Ishikawa (cell line): ENCODE data around the gene SLIT3.

Experiments used
- CEBPB ChIP-seq: IDR thresholded peaks from 2 replicates; pipeline ENCODE4 v1.6.1; 2012
- CREB1 ChIP-seq: IDR thresholded peaks from 2 replicates; pipeline ENCODE4 v1.6.1; 2012; ENCODE audit warnings: low read depth
- EGR1 ChIP-seq: IDR thresholded peaks from 2 replicates; pipeline ENCODE4 v1.6.1; 2012
- EP300 ChIP-seq: IDR thresholded peaks from 2 replicates; pipeline ENCODE4 v1.6.1; 2012; ENCODE audit warnings: borderline replicate concordance
- FOXM1 ChIP-seq: IDR thresholded peaks from 2 replicates; pipeline ENCODE4 v1.6.1; 2012; ENCODE audit warnings: low read depth, borderline replicate concordance
- NFIC ChIP-seq: IDR thresholded peaks from 2 replicates; pipeline ENCODE4 v1.6.1; 2012
- RAD21 ChIP-seq: IDR thresholded peaks from 2 replicates; pipeline ENCODE4 v1.6.1; 2012; ENCODE audit warnings: low read depth
- TAF1 ChIP-seq: IDR thresholded peaks from 2 replicates; pipeline ENCODE4 v1.6.1; 2012; ENCODE audit warnings: low read depth, mild to moderate bottlenecking
- TCF12 ChIP-seq: IDR thresholded peaks from 2 replicates; pipeline ENCODE4 v1.6.1; 2012; ENCODE audit warnings: low read depth
- TEAD4 ChIP-seq: IDR thresholded peaks from 2 replicates; pipeline ENCODE4 v1.6.1; 2012
- YY1 ChIP-seq: IDR thresholded peaks from 2 replicates; pipeline ENCODE4 v1.6.1; 2012; ENCODE audit warnings: low read depth
- ZBTB7A ChIP-seq: IDR thresholded peaks from 2 replicates; pipeline ENCODE4 v1.6.1; 2012; ENCODE audit warnings: low read depth
- TF ChIP-seq, protein P1 (sequence below): IDR thresholded peaks from 2 replicates; pipeline ENCODE4 v1.6.1; 2012
- TF ChIP-seq, protein P2 (sequence below): IDR thresholded peaks from 2 replicates; pipeline ENCODE4 v1.6.1; 2012; ENCODE audit warnings: low read depth, mild to moderate bottlenecking
- TF ChIP-seq, protein P3 (sequence below): IDR thresholded peaks from 2 replicates; pipeline ENCODE4 v1.6.1; 2012

SLIT3 gene

DNA sequence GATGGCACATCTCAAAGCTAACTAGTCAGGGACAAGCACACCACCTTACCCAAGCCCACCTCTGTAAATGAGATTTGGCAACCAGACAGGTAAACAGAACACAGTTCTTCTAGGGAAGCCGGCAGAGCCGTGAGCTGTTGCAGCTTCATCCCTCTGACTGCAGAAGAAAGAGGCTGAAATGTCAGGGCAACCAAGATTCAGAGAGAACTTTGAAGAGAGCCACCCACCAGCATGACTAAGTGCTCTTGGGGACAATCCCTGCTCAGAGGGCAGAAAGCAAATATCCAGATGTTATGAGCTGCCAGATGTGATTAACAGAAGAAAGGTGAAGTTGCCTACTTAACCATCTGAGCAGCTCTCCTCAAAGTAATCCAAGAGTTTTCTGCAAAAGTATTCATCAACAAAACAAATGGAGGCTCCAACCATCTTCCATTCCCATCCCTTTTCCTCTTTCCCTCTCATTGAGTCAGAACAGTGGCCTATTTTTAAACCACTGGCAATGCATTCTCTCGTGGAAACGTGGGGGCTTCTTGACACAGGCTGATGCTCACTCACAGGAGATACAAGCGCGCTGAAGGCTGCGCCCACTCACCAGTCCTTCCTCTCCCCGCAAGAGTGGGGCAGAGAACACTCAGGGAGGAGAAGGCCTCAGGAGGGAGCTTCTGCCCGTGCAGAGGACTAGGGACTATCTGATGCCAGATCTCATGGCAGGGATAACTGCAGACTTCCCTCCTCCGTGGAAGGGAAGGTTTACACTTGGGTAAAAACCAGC is 57.1 kb downstream of the SLIT3 start:
- TF ChIP-seq TAF1, result no peak
- no peak for TF ChIP-seq CREB1

DNA sequence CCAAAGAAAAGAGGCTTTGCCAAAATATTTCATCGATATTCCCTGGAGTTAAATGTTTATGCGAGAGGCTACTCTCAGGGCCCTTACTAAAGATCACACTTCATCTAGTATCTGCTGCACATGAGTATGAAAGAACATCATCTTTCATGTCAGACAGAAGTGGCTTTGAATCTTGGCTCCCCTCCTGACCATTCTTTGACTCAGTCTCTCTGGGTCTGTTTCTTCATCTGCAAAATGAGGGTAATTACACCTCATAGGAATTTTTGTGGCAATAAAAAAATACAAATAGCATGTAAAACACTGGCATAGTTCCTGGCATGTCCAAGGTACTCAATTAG is 58.1 kb downstream of the SLIT3 start:
- no peak for TF ChIP-seq NFIC
- no peak for TF ChIP-seq ZBTB7A

DNA sequence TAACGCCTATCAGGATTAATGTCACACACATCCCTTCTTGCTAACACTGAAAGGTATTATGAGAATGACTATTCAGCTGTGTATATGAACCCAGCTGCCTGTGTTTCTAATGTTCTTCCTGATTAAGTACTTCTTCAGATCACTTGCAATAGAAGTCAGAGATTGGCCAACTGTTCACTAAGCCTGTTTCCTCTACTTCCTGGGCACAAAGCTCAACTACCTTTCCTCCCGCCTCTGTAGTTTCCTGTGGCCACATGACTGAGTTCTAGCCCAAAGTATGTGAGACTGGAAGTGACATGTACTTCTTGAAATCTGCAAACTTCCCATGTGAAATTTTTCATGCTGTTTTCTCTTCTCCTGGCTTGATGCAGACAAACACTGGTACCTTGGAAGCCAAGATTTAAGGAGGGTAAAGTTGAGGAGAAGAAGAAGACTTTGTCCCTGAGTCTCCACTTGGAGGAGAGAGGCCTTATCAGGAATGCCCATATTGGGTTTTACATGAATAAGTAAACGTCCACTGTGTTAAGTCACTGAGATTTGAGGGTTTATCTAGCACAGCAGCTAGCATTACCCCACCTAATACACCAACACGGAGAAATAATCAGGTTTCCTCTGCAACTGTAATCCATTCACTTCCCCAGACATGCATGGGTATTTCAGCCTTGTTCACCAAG is 58.6 kb downstream of the SLIT3 start:
- TF ChIP-seq, protein P1, sequence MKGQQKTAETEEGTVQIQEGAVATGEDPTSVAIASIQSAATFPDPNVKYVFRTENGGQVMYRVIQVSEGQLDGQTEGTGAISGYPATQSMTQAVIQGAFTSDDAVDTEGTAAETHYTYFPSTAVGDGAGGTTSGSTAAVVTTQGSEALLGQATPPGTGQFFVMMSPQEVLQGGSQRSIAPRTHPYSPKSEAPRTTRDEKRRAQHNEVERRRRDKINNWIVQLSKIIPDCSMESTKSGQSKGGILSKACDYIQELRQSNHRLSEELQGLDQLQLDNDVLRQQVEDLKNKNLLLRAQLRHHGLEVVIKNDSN, result no peak
- no peak for TF ChIP-seq ZBTB7A
- no peak for TF ChIP-seq EGR1

DNA sequence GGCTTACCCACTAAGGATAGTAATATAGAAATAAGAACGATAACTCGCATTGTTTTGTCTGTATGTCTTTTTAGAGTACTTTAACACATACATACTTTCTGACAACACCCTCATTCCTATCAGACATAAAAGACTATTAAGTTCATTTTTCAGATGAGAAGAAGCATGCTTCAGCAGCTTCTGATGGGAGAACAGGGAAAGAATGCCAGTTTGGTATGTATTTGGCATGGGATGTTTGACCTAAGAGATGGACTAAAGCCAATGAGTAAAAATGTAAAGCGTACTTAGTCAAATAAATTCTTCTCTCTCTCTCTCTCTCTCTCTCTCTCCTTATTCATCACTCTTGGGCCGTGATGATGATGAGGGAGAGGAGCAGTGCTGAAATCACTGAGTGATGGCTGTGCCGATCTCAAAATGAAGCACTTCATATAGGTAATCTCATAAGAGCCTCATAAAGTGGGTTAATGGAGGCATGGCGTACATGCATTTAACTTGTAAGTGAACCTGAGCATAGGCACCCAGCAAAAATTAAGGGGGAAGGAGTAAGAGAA is 71.5 kb downstream of the SLIT3 start:
- TF ChIP-seq, protein P2, sequence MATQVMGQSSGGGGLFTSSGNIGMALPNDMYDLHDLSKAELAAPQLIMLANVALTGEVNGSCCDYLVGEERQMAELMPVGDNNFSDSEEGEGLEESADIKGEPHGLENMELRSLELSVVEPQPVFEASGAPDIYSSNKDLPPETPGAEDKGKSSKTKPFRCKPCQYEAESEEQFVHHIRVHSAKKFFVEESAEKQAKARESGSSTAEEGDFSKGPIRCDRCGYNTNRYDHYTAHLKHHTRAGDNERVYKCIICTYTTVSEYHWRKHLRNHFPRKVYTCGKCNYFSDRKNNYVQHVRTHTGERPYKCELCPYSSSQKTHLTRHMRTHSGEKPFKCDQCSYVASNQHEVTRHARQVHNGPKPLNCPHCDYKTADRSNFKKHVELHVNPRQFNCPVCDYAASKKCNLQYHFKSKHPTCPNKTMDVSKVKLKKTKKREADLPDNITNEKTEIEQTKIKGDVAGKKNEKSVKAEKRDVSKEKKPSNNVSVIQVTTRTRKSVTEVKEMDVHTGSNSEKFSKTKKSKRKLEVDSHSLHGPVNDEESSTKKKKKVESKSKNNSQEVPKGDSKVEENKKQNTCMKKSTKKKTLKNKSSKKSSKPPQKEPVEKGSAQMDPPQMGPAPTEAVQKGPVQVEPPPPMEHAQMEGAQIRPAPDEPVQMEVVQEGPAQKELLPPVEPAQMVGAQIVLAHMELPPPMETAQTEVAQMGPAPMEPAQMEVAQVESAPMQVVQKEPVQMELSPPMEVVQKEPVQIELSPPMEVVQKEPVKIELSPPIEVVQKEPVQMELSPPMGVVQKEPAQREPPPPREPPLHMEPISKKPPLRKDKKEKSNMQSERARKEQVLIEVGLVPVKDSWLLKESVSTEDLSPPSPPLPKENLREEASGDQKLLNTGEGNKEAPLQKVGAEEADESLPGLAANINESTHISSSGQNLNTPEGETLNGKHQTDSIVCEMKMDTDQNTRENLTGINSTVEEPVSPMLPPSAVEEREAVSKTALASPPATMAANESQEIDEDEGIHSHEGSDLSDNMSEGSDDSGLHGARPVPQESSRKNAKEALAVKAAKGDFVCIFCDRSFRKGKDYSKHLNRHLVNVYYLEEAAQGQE, result no peak
- TF ChIP-seq ZBTB7A (no peak), CREB1 (no peak), EGR1 (no peak), TAF1 (no peak), NFIC (no peak), YY1 (no peak), TCF12 (no peak), FOXM1 (no peak), RAD21 (no peak), TEAD4 (no peak), CEBPB (no peak), EP300 (no peak)
- TF ChIP-seq, protein P1, result no peak
- TF ChIP-seq, protein P3, sequence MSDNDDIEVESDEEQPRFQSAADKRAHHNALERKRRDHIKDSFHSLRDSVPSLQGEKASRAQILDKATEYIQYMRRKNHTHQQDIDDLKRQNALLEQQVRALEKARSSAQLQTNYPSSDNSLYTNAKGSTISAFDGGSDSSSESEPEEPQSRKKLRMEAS, result no peak

DNA sequence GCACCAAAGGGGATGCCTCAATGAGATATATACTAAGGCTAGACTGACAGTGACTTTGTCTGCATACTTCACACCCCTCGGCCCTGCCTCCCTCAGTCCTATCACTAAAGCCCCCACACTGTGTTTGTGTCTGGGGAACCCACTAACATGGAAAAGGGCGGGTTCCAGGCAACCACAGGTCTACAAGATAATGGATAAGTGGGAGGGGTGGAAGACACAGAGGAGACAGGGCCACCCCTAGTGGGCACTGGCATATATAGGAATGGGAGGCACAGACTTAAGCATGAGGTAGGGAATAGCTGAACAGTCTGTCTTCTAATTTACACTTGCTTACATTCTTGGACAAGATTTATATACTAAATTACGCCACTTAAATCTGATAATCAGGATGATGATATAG is 74.0 kb downstream of the SLIT3 start:
- no peak for TF ChIP-seq TCF12
- TF ChIP-seq EP300, result no peak
- TF ChIP-seq RAD21, result peak; percentile 6; the same call in 1 of the 2 replicates
- no peak for TF ChIP-seq NFIC
- TF ChIP-seq FOXM1, result no peak
- TF ChIP-seq, protein P1, result no peak

DNA sequence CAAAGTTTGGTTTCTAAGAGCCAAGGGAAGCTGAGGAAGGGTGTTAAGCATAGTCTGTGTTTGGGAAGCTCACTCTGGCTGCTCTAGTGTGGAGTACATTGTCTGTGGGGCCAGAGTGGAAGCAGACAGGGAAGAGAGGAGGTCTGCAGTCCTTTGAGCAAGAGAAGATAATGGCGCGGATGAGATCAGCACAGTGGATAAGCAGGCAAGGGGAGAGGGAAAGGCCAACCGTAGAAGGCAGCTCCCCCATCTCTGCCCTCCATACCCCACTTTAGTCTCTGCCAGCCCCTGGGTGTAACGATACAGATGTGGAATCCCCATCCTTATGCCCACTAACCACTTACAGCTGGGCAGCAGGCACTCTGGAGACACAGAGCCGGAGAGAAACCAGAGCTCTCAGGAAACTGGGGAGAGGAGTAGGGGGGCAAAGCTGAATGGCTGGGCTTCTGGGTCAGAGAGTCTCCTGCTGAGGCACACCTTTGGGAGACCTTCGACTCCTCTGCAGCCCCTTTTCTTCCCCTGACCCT is 75.0 kb downstream of the SLIT3 start:
- no peak for TF ChIP-seq NFIC
- no peak for TF ChIP-seq TEAD4
- no peak for TF ChIP-seq RAD21
- TF ChIP-seq, protein P2, result no peak
- TF ChIP-seq FOXM1, result no peak
- TF ChIP-seq, protein P1, result no peak
- TF ChIP-seq EGR1, result no peak
- TF ChIP-seq EP300, result no peak
- TF ChIP-seq YY1, result no peak
- TF ChIP-seq ZBTB7A, result no peak
- TF ChIP-seq CEBPB, result no peak
- no peak for TF ChIP-seq TCF12
- TF ChIP-seq, protein P3, result no peak
- no peak for TF ChIP-seq TAF1
- TF ChIP-seq CREB1, result no peak
